ENCODE measurements around the gene ARAP3. TPM values are rescaled to one million over a fixed set of nuclear protein-coding genes. Genes with fewer than 3 reads are reported as not detected.
"Not testable (repeated sequence)": the region's sequence is repeated elsewhere in the genome, so short reads cannot be mapped to it uniquely, and the experiment has no call there.

ARAP3 gene
- total RNA-seq (2014; rRNA removed; shearing (Covaris generic)): 0.21 and 0.38 TPM in 2 replicates

GRCh38 chr5:141681695-141682641, at the start of gene ARAP3:
TSS of gene ARAP3 (minus strand) at chr5:141682230. CDS start at chr5:141680486, 1,744 bp downstream.
- DNase-seq (ENCODE audit: low spot score): peak; percentile 31

- DNase-seq (ENCODE audit: low spot score): no peak
Observed at GRCh38 chr5:141729387-141730006, 47.5 kb upstream of the ARAP3 start.

GRCh38 chr5:141725891-141726290, 43.9 kb upstream of the ARAP3 start:
- DNase-seq (ENCODE audit: low spot score): no peak

- DNase-seq (ENCODE audit: low spot score): not testable (repeated sequence)
Observed at GRCh38 chr5:141725174-141725573, 43.1 kb upstream of the ARAP3 start.

GRCh38 chr5:141722266-141722665, 40.2 kb upstream of the ARAP3 start:
- DNase-seq (ENCODE audit: low spot score): no peak

- DNase-seq (ENCODE audit: low spot score): no peak
Observed at GRCh38 chr5:141717043-141717442, 35.0 kb upstream of the ARAP3 start.

- DNase-seq (ENCODE audit: low spot score): no peak
Observed at GRCh38 chr5:141716468-141716867, 34.4 kb upstream of the ARAP3 start.

GRCh38 chr5:141716009-141716408, 34.0 kb upstream of the ARAP3 start:
- DNase-seq (ENCODE audit: low spot score): no peak

GRCh38 chr5:141715346-141715905, 33.4 kb upstream of the ARAP3 start:
- DNase-seq (ENCODE audit: low spot score): no peak

GRCh38 chr5:141714542-141715310, 32.7 kb upstream of the ARAP3 start:
- no peak for DNase-seq (ENCODE audit: low spot score)

- peak; percentile 33 for DNase-seq (ENCODE audit: low spot score)
Observed at GRCh38 chr5:141713616-141714309, 31.7 kb upstream of the ARAP3 start.

- no peak for DNase-seq (ENCODE audit: low spot score)
Observed at GRCh38 chr5:141711687-141712086, 29.7 kb upstream of the ARAP3 start.

- no peak for DNase-seq (ENCODE audit: low spot score)
Observed at GRCh38 chr5:141709699-141710267, 27.8 kb upstream of the ARAP3 start.

GRCh38 chr5:141708016-141708415, 26.0 kb upstream of the ARAP3 start:
- DNase-seq (ENCODE audit: low spot score): no peak

GRCh38 chr5:141707510-141707909, 25.5 kb upstream of the ARAP3 start:
- no peak for DNase-seq (ENCODE audit: low spot score)

GRCh38 chr5:141706121-141706520, 24.1 kb upstream of the ARAP3 start:
- no peak for DNase-seq (ENCODE audit: low spot score)

- DNase-seq (ENCODE audit: low spot score): no peak
Observed at GRCh38 chr5:141705469-141705868, 23.4 kb upstream of the ARAP3 start.

- DNase-seq (ENCODE audit: low spot score): no peak
Observed at GRCh38 chr5:141704782-141705297, 22.8 kb upstream of the ARAP3 start.

- DNase-seq (ENCODE audit: low spot score): no peak
Observed at GRCh38 chr5:141703133-141703561, 21.1 kb upstream of the ARAP3 start.

- DNase-seq (ENCODE audit: low spot score): no peak
Observed at GRCh38 chr5:141701360-141702119, 19.5 kb upstream of the ARAP3 start.
